ENCODE data around the gene CIDEB.

The CIDEB gene

GRCh38 chr14:24312736-24313507, 5.1 kb upstream of the CIDEB start:
- DNase-seq (ENCODE audit: low spot score): no peak

DNA sequence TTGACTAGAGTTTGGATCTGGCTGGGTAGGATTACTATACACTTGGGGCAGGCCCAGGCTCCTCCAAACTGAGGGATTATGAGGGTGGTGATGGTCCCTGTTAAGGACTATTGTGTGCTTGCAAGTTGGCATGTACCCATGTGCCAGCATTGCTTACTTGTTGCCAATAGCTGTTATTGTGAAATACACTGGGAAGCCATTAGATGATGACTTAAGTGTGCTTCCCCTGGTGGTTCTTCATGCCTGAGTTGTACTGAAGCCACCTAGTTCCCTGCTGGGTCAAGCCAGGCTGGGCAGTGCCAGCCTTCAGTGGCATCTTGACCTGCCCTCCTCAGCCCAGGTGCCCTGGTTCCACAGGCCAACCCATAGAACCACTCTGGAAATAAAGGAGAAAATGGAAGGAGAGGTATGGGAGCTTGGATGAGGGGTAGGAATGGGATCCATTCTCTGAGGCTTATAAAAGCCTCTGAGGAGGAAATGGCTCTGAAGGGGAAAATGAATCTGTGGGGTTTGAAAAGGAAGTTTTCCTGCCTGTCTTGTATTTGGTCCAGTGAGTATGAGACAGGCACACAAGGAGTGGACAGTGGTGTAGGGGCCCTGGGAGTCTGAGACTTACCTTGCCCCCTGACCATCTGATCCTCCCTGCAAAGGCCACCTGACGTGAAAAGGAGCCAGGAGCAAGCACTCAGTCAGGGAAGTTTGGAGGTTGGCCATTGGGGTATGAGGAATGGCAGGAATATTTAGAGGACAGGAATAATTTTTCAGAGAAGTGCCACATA, 4.2 kb upstream of the CIDEB start:
- DNase-seq (ENCODE audit: low spot score): no peak

GRCh38 chr14:24310646-24311604, 3.1 kb upstream of the CIDEB start, which contains the start of gene LTB4R:
LTB4R (plus strand) TSS chr14:24311502; CDS start chr14:24315652, 4,150 bp downstream.
- peak; percentile 77 for DNase-seq (ENCODE audit: low spot score)

GRCh38 chr14:24310265-24310645, 2.5 kb upstream of the CIDEB start:
- DNase-seq (ENCODE audit: low spot score): no peak

DNA sequence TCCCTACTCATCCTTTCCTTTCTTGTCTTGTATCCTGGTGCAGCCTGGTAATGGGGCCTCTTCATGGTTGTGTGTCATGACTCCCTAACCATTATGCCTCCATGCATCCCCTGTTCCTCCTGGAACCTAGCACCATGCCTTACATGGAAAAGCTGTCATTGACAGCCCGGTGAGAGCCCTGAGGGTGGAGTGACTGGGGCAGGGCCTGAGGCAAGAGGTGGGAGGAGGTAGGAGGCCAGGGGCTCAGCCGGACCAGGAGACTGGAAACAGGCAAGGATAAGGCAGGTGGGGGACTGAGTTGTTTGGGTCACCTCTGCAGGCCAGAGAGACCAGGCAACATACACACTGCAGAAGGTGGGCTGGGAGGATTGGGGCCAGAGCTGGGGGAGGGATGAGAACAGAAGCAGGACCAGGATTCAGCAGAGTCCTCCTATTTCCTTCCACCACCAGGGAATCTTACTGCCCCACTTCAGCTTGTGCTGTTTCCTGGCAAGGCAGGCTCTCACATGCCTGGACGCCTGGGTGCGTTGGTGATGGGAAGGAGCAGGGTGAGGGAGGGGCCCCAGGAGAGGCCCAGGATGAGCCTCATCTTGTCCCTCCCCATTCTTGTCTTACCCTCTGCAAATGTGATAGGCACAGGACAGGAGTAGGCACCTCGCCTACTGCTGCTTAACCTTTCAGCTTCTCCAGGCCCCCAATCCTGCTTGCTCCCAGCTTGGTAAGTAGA, 1.9 kb upstream of the CIDEB start, which contains the start of gene LTB4R2:
Gene LTB4R2 (plus strand): TSS at position 603 of the 727 bp plus-strand sequence. CDS start 525 bp downstream, outside the sequence.
- no peak for DNase-seq (ENCODE audit: low spot score)

- DNase-seq (ENCODE audit: low spot score): no peak
Measured at GRCh38 chr14:24308342-24309124, 756 bp upstream of the CIDEB start.

- DNase-seq (ENCODE audit: low spot score): no peak
Measured at GRCh38 chr14:24307156-24307574, 612 bp downstream of the CIDEB start.

GRCh38 chr14:24304019-24304387, 3.8 kb downstream of the CIDEB start:
- no peak for DNase-seq (ENCODE audit: low spot score)

GRCh38 chr14:24300326-24300980, 7.3 kb downstream of the CIDEB start:
- no peak for DNase-seq (ENCODE audit: low spot score)

- DNase-seq (ENCODE audit: low spot score): peak; percentile 96
Measured at GRCh38 chr14:24299255-24300191, 8.3 kb downstream of the CIDEB start, which contains the start of the genes DHRS1 and NOP9. DHRS1 (minus strand) TSS chr14:24299780; CDS start chr14:24299106, 674 bp downstream. NOP9 (plus strand) TSS chr14:24299850; CDS start chr14:24299955, 105 bp downstream.

- no peak for DNase-seq (ENCODE audit: low spot score)
Measured at GRCh38 chr14:24298892-24299254, 8.9 kb downstream of the CIDEB start.

GRCh38 chr14:24297190-24297964, 10.4 kb downstream of the CIDEB start:
- DNase-seq (ENCODE audit: low spot score): no peak

DNA sequence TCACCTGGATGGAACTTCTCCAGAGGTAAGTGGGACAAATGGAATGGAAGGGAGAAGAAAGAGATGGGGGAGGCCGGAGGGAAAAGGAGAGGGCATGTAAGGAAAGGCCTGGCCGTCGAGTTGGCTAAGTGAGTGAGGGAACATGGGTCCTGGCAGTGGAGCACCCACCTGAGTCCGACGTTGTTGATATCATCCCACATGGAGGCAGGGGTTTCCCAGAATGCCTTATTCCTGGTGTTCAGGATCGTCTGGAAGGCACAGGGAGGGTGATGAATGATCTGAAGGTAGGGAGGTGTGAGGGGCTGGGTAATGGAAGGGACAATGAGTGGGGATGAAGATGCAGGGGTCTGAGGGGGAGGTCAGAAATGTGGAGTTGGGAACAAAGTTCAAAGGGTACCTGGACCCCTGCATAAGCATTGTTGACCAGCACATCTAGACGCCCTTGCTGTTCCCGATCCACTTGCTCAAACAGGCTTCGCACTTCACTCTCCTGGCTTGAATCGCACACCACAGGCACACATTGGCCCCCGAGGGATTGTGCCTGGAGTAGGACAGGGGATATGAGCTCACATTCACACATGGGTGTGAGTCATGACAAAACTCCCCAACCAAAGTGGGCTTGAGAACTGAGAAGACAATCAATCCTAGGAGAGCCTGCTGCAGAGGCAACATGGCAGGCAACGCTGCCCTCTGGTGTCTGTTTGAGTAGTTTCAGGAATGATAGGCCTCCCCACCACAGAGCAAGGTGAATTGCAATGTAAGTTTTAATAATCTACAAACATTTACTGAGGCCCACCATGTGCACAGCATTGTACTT, 11.2 kb downstream of the CIDEB start:
- peak; percentile 77 for DNase-seq (ENCODE audit: low spot score)

DNA sequence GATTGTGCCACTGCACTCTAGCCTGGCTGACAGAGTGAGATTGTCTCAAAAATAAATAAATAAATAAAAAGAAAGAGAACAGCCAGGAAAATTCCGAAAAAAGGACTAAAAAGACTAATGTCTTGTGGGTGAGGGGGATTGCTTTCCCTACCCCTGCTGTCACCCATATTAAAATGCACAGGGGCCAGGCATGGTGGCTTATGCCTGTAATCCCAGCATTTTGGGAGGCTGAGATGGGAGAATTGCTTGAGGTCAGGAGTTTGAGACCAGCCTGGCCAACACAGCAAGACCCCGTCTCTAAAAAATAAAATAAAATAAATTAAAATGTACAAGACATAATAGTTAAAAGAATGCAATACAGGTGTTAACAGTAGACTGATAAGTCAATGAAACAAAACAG, 14.3 kb downstream of the CIDEB start:
- no peak for DNase-seq (ENCODE audit: low spot score)

DNA sequence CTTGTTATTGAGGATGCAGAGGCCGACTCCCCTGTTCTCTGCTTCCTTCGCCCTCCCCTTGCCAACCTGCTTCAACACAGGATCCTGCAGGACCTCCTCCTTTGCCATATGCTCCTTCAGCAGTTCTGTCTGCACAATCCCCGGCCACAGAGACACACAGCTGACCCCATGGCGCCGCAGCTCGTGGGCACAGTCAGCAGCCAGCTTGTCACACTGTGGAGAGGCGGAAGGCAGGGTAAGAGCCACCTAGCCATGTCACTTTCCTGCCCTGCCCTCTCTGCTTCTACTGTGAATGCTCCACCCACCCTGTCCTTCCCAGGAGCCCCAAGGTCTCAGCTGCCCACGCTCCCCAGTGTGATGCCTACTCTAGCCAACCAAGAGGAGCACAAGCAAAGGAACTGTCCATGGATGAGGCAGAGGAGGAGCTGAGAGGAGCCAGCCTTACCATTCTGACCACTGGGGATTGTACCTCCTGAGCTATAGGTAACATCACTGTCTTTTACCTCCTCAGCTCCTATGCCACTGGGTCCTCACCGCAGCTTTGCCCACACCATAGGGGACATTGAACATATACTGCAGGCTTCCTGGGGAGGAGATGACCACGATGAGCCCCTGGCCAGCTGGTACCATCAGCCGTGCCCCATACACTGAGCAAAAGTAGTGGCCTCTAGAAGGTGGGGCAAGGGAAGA, 15.5 kb downstream of the CIDEB start:
- no peak for DNase-seq (ENCODE audit: low spot score)

DNA sequence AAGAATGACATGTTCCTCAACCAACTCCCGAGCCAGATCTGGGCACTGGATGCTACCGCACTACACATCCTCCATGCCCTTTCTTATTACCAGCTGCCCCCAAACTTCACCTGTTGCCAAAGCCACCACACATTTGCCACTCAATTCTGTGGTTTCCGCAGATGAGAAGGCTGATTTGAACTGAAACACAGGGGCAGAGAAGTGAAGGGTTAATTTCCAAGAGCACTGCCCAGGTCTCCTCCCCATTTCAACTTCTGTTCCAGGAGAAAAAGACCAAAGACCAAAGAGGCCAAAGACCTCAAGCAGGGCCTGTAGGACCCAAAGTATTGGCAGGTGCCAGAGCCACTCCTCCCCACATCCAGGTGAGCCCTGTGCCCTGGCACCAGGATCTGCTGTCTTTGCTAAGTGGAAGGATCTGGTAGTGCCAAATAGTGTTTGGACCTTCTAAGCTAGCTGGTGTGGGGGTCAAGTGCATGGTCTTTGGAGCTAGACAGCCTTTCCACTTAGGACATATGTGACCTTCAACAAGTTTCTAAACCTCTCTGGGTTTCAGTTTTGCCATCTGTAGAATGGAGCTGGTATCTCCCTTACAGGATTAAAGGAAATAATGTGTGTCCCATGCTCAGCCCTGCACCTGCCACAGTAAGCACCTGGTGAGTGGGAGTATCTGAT, 16.2 kb downstream of the CIDEB start:
- no peak for DNase-seq (ENCODE audit: low spot score)
